Skeletal muscle satellite cell (primary cell): Measurements from ENCODE around the gene FUNDC1. TPM values are rescaled to one million over a fixed set of nuclear protein-coding genes. Genes with fewer than 3 reads are reported as not detected.
"Not testable (repeated sequence)": the region's sequence is repeated elsewhere in the genome, so short reads cannot be mapped to it uniquely, and the experiment has no call there.

Source experiments
- H3K27me3 ChIP-seq: 2 replicates; pipeline ENCODE4 v1.7.0; 2013; ENCODE audit warnings: low read length; ENCODE audit not compliant: control insufficient read depth, insufficient read depth
- H3K36me3 ChIP-seq: 2 replicates; pipeline ENCODE4 v1.7.0; 2013; ENCODE audit warnings: mild to moderate bottlenecking, control low read depth, low read length; ENCODE audit not compliant: insufficient read depth
- H3K4me1 ChIP-seq: 2 replicates; pipeline ENCODE4 v1.7.0; 2013; ENCODE audit warnings: low read length; ENCODE audit not compliant: control insufficient read depth, insufficient read depth
- H3K4me2 ChIP-seq: 2 replicates; pipeline ENCODE4 v1.7.0; 2013; ENCODE audit warnings: mild to moderate bottlenecking, low read length
- H3K4me3 ChIP-seq: 2 replicates; pipeline ENCODE4 v1.7.0; 2013; ENCODE audit warnings: low read length
- H3K9ac ChIP-seq: 2 replicates; pipeline ENCODE4 v1.7.0; 2013; ENCODE audit warnings: mild to moderate bottlenecking, low read depth, low read length, moderate library complexity
- H3K9me3 ChIP-seq: replicated peaks from 2 replicates; pipeline ENCODE4 v1.7.0; 2013; ENCODE audit warnings: mild to moderate bottlenecking, control low read depth, low read length
- total RNA-seq: library from RNA; depleted of rRNA; stranded (reverse); fragments of >200 nt; gene quantifications from 2 replicates; pipeline ENCODE4 v1.2.3, GENCODE V29; 2012; rRNA removed

Gene FUNDC1, protein sequence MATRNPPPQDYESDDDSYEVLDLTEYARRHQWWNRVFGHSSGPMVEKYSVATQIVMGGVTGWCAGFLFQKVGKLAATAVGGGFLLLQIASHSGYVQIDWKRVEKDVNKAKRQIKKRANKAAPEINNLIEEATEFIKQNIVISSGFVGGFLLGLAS
- total RNA-seq = 11.2 and 12.2 TPM in 2 replicates

DNA sequence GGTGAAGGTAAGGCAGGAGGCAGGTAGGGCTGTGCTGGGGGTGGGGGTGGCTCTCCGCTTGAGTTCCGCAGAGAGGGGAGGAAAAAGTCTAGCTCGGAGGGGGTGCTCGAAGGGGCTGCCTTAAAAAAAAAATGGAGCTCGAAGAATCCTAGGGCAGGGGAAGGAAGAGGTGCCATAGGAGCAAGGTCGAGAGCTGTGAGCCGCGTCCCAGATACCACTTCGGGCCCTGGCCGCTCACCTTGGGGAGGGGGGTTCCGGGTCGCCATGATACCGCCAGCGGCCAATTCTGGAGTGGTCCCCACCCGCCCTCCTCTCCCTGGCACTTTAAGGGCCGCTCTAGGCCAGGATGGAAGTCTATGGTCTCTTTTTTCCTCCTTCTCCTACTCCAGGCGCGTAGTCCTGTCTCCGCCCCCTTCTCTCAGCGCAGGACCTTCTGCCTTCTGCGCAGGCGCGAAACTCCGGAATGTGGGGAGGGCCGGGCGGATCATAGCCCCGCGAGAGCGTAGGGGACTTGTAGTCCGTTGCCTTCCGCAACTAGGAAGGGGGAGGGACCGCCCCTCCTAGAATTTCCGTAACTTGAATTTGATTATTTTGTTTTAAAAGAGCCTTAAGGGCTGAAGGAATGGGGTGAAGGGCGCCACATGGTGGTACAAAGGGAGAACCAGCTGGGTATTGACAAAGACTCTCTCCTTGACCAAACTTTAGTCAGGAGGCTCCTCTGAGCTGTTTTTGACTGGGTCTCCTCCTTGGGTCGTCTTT is at the start of gene FUNDC1:
FUNDC1 (minus strand) TSS at position 293 of the 759 bp plus-strand sequence; CDS start at position 266, 27 bp downstream.
- Histone ChIP-seq H3K9me3 (no peaks in the 10 kb centered on the region), H3K4me3 (peak within 1 kb of the TSS; percentile 88), H3K27me3 (no peaks in the 10 kb centered on the region), H3K4me2 (peak within 1 kb of the TSS; percentile 89), H3K4me1 (peaks cover 9% of the 10 kb centered on the region), H3K36me3 (no peaks in the 10 kb centered on the region), H3K9ac (peak within 1 kb of the TSS; percentile 98)

DNA sequence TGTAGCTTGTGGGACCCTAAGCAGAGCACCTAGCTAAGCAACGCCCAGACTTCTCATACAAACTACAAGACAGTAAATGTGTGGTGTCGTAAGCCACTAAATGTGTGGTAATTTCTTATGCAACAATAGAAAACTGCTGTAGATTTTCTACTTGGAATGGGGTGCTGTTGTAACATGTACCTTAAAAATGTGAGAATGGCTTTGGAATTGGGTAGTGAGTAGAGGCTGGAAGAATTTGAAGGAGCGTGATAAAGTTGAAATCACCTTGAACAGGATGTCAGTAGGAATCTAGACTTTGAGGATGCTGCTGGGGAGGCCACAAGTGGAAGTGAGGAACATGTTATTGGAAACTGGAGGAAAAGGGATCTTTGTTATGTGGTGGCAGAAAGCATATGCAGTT is 43.2 kb upstream of the FUNDC1 start:
- no peaks in the 10 kb centered on the region for H3K9me3 ChIP-seq
- H3K4me3 ChIP-seq = no peak overlapping the region
- no peak overlapping the region for H3K9ac ChIP-seq
- no peaks in the 10 kb centered on the region for H3K36me3 ChIP-seq
- H3K4me1 ChIP-seq = no peaks in the 10 kb centered on the region
- H3K27me3 ChIP-seq = no peaks in the 10 kb centered on the region
- H3K4me2 ChIP-seq = no peak overlapping the region

DNA sequence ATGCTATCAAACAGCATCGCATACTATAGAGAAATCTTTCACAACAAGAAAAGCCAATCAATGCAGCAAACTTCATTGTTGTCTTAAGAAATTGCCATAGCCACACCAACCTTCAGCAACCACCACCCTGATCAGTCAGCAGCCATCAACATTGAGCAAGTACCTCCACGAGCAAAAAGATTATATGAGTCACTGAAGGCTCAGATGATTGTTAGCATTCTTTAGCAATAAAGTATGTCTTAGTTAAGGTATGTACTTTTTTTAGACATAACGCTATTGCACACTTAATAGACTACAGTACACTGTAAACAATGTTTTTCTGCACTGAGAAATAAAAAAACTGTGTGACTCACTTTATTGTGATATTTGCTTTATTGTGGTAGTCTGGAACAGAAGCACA is 37.8 kb upstream of the FUNDC1 start:
- Histone ChIP-seq H3K4me1 (no peaks in the 10 kb centered on the region), H3K4me3 (no peak overlapping the region), H3K9me3 (no peaks in the 10 kb centered on the region), H3K27me3 (no peaks in the 10 kb centered on the region), H3K4me2 (no peak overlapping the region), H3K36me3 (no peaks in the 10 kb centered on the region), H3K9ac (no peak overlapping the region)

DNA sequence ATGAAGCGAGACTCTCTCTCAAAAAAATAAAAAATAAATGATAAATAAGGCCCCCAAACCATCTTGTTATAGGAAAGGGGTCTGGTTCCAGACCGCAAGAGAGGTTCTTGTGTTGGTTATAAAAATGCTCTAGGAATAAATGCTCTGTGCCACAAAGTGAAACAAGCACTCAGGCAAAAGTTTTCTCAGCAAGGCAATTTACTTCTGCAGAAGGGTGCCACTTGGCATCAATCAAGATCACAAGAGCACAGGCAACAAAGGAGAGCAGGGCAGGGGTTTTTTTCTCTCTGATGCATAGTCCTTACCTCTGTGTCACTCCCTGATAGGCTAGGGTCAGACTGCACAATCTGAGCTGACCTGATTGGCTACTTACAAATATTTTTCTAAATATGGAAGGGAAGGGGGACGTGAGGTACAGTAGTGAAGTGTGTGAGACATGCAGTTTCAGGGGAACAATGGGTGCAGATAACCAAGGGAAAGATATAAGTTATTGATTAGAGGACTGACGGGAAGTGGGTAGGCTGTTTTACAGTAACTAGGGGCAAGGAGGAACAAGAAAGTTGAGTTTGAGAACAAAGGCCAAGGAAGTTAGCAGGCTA is 29.8 kb upstream of the FUNDC1 start:
- Histone ChIP-seq H3K4me1 (peaks cover 5% of the 10 kb centered on the region), H3K9ac (no peak overlapping the region), H3K36me3 (no peaks in the 10 kb centered on the region), H3K4me2 (no peak overlapping the region), H3K4me3 (no peak overlapping the region), H3K9me3 (no peaks in the 10 kb centered on the region), H3K27me3 (no peaks in the 10 kb centered on the region)

DNA sequence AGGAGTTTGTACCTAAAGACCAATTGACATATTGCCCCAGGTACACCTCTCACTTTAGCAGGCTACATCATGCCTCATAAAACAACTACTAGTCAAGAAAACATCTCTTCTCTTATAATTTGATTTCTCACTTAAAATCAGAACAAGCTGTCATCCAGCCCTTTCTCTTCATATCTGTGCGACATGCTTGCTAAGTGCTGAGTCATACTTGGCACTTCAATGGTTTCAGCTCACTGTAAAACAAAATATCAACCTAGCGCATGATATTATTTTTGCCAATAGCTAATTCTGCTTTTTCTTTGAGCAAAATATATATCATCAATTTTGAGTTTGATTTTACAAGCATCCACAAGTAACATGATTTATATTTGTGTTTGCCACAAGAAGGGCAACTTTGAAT is 27.9 kb upstream of the FUNDC1 start:
- no peak overlapping the region for H3K4me2 ChIP-seq
- H3K9ac ChIP-seq = no peak overlapping the region
- H3K27me3 ChIP-seq = no peaks in the 10 kb centered on the region
- H3K4me3 ChIP-seq = no peak overlapping the region
- no peaks in the 10 kb centered on the region for H3K36me3 ChIP-seq
- H3K9me3 ChIP-seq = no peaks in the 10 kb centered on the region
- H3K4me1 ChIP-seq = peaks cover 5% of the 10 kb centered on the region

DNA sequence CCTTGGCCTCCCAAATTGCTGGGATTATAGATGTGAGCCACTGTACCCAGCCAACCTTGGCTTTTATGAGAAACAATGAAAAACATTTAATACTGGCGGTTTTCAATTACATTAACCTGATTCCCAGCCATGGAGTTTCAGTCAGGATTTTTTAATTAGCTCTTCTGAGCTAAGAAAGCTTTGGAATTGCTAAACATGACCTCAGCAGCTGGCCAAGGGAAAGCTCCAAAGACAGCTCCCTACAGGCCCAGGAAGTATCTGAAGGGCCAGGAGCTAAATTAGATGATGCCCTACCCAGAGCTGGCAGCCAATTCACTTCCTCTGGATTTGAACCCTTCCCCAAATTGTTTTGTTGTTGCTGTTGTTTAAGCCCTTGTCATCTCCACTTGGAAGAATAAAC is 26.5 kb upstream of the FUNDC1 start:
- no peak overlapping the region for H3K9ac ChIP-seq
- no peak overlapping the region for H3K4me3 ChIP-seq
- H3K9me3 ChIP-seq = no peaks in the 10 kb centered on the region
- H3K27me3 ChIP-seq = no peaks in the 10 kb centered on the region
- peaks cover 5% of the 10 kb centered on the region for H3K4me1 ChIP-seq
- H3K36me3 ChIP-seq = no peaks in the 10 kb centered on the region
- no peak overlapping the region for H3K4me2 ChIP-seq

DNA sequence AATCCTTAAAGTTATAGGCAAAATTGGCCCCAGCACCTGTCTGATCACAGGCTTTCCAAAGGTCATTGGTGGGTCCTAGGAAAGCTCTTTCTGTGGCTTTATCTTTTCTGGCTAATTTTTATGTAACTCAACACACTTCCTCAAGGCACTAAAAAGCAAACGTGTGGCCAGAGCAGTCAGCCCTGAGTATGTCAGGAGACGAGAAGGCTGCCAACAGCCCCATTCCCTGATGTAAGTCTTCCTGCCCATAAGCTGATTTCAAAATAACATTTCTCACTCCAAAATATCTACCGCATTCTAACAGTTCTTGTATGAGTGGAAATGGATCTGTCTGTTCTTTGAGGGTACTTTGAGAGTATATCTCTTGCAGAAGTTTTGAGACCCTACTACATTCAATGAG is 25.5 kb upstream of the FUNDC1 start:
- no peak overlapping the region for H3K4me2 ChIP-seq
- H3K9ac ChIP-seq = no peak overlapping the region
- H3K36me3 ChIP-seq = no peaks in the 10 kb centered on the region
- no peak overlapping the region for H3K4me3 ChIP-seq
- no peaks in the 10 kb centered on the region for H3K9me3 ChIP-seq
- no peaks in the 10 kb centered on the region for H3K27me3 ChIP-seq
- peaks cover 5% of the 10 kb centered on the region for H3K4me1 ChIP-seq

DNA sequence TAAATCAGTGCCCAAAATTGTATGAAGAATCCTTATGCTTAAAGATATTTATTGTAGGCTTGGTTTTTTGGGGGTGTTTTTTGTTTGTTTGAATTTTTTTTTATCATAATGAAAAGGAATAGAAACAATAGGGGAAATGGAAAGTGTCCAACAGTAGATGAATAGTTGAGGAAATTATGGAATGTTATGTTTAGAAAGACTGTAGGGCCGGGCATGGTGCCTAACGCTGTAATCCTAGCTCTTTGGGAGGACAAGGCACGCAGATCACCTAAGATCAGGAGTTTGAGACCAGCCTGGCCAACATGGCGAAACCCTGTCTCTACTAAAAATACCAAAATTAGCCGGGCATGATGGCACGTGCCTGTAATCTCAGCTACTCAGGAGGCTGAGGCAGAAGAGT is 19.2 kb upstream of the FUNDC1 start:
- H3K9ac ChIP-seq, H3K4me1 ChIP-seq, H3K36me3 ChIP-seq, H3K4me2 ChIP-seq, H3K4me3 ChIP-seq, H3K9me3 ChIP-seq, H3K27me3 ChIP-seq: not testable (repeated sequence)

DNA sequence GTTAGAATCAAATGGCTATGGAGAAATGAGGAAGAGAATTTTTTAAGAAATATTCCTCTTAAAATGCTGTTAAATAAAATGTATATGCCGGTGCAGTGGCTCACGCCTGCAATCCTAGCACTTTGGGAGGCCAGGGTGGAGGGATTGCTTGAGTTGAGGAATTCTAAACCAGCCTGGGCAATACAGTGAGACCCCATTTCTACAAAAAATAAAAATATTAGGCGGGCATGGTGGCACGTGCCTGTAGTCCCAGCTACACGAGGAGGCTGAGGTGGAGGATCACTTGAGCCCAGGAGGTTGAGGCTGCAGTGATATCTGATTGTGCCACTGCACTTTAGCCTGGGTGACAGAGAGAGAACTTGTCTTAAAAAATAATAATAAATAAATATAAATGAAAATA is 7.9 kb upstream of the FUNDC1 start:
- H3K9me3 ChIP-seq = no peaks in the 10 kb centered on the region
- H3K27me3 ChIP-seq = no peaks in the 10 kb centered on the region
- no peak overlapping the region for H3K4me2 ChIP-seq
- H3K9ac ChIP-seq = no peak overlapping the region
- H3K36me3 ChIP-seq = no peaks in the 10 kb centered on the region
- no peaks in the 10 kb centered on the region for H3K4me1 ChIP-seq
- H3K4me3 ChIP-seq = no peak overlapping the region

DNA sequence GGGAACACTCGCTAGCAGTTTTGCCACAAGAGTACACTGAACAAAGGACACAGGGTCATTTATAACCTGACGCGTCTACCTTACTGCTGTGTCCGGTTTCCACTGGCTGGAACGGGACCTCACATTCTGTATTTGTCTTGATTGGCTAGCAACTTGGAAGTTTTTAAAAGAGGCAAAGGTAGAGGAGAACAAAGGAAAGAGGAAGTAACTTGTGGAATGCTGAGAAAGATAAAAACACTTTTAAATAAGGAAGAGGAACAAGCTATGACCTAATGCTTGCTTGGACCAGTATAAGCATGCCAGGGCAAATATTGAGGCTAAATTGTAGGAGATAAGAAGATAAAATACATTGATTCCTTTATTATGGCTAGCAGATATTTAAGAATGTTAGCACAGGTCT is 2.8 kb upstream of the FUNDC1 start:
- not testable (repeated sequence) for H3K9ac ChIP-seq, H3K4me2 ChIP-seq, H3K9me3 ChIP-seq, H3K4me3 ChIP-seq, H3K27me3 ChIP-seq, H3K36me3 ChIP-seq, H3K4me1 ChIP-seq

DNA sequence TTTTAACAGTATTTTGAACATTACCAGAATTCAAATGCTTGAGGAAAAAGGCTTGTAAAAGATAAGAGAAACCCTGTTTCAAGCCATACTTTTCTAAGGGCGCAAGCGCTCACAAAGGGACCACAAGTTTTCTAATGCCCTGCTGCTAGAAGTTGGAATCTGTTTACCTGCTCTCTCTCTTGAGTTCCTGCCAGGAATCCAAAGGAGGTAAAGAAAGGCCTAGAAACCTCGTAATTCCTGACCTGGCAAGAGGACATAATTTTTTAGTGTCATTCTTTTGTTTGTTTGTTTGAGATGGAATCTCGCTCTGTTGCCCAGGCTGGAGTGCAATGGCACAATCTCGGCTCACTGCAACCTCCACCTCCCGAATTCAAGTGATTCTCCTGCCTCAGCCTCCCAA is 1.4 kb upstream of the FUNDC1 start:
- Histone ChIP-seq H3K4me2 (no peak overlapping the region), H3K9ac (no peak overlapping the region), H3K36me3 (no peaks in the 10 kb centered on the region), H3K27me3 (no peaks in the 10 kb centered on the region), H3K9me3 (no peaks in the 10 kb centered on the region), H3K4me1 (peaks cover 9% of the 10 kb centered on the region), H3K4me3 (no peak overlapping the region)

DNA sequence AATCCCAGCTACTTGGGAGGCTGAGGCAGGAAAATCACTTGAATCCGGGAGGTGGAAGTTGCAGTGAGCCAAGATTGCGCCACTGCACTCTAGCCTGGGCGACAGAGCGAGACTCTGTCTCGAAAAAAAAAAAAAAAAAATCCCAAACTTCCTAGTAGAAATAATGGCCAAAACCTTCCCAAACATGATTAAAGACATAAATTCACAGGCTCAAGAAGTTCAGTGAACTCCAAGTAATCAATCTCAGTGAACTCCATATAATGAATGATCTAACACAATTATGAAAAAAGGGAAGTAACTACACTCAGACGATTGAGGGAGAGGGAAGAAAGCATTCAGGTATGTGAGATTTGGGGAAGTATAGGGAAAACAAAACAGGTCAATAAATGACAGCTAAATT is 6.5 kb downstream of the FUNDC1 start:
- Histone ChIP-seq H3K4me3 (no peak overlapping the region), H3K4me2 (no peak overlapping the region), H3K9me3 (no peaks in the 10 kb centered on the region)

More for the DNA sequence above, 6.5 kb downstream of the FUNDC1 start:
- Histone ChIP-seq H3K36me3 (peaks cover 5% of the 10 kb centered on the region), H3K27me3 (no peaks in the 10 kb centered on the region), H3K9ac (no peak overlapping the region), H3K4me1 (peaks cover 1% of the 10 kb centered on the region)
